A549 (cell line): ENCODE data around the gene USH1C. TPM values are rescaled to one million over a fixed set of nuclear protein-coding genes. Genes with fewer than 3 reads are reported as not detected.

Experiments
- ATAC-seq, 2 experiments: fragments of 200-7000 bp in 1 of 2; fragments of >200 bp in 1 of 2; cut with Nextera tagmentation in 1 of 2; cut with Tn5 transposase in 1 of 2; 3 replicates each; pipeline versions ENCODE4 v1.8.0 to v1.9.1; 2018 to 2020; ENCODE audit warnings: mild to moderate bottlenecking in 1 of 2, moderate library complexity in 1 of 2
- CTCF ChIA-PET: fragments of 300-600 bp; sonication (Branson Sonifier 250); formaldehyde crosslinking; extraction: SDS; loops from one replicate; lab custom pipeline; 2021; ENCODE audit warnings: antibody characterized with exemption, inconsistent platforms; lab: Yijun Ruan, JAX
- POLR2A ChIA-PET: fragments of 350-600 bp; formaldehyde crosslinking; extraction: SDS; loops from one replicate; lab custom pipeline; 2021; ENCODE audit warnings: antibody characterized with exemption, inconsistent platforms; lab: Yijun Ruan, JAX
- DNase-seq, 2 experiments: peaks; one replicate each; pipeline versions ENCODE4 v3.0.0 to v3.0.0-alpha.2; 2011 to 2016; ENCODE audit warnings: low read depth in 1 of 2, low spot score in 1 of 2
- FAIRE-seq: peaks from 2 replicates; lab custom pipeline; 2011; peaks lifted over from hg19 to GRCh38; lab: Jason Lieb, UNC
- H3K27ac ChIP-seq, 2 experiments: fragments of >200 bp; sonication (Bioruptor Twin); formaldehyde crosslinking; 3 replicates each; pipeline ENCODE4 v1.5.1; 2016 to 2017
- H3K4me1 ChIP-seq: fragments of >200 bp; sonication (Bioruptor Twin); formaldehyde crosslinking; 3 replicates; pipeline ENCODE4 v1.6.1; 2016
- H3K4me2 ChIP-seq: fragments of >200 bp; sonication (Bioruptor Twin); formaldehyde crosslinking; 3 replicates; pipeline ENCODE4 v1.6.1; 2016
- H3K4me3 ChIP-seq: fragments of >200 bp; sonication (Bioruptor Twin); formaldehyde crosslinking; 3 replicates; pipeline ENCODE4 v1.5.1; 2016
- H3K9me3 ChIP-seq: fragments of >200 bp; sonication (Bioruptor Twin); formaldehyde crosslinking; 3 replicates; pipeline ENCODE4 v1.6.1; 2016
- BHLHE40 ChIP-seq: IDR thresholded peaks from 2 replicates; pipeline ENCODE4 v1.6.1; 2012; ENCODE audit warnings: low read depth, low read length, inconsistent platforms
- CBX8 ChIP-seq: fragments of 200-600 bp; sonication (generic); IDR thresholded peaks from 2 replicates; pipeline ENCODE4 v1.6.1; 2016
- CEBPB ChIP-seq, 2 experiments: fragments of >200 bp in 1 of 2; sonication (Bioruptor Twin) in 1 of 2; formaldehyde crosslinking in 1 of 2; IDR thresholded peaks; 2 replicates each; pipeline ENCODE4 v1.6.1; 2012 to 2016
- CHD4 ChIP-seq: fragments of 200-600 bp; sonication (generic); IDR thresholded peaks from 2 replicates; pipeline ENCODE4 v1.6.1; 2016; ENCODE audit warnings: antibody characterized with exemption, mild to moderate bottlenecking, borderline replicate concordance
- ESRRA ChIP-seq: fragments of 150-350 bp; IDR thresholded peaks from 2 replicates; pipeline ENCODE4 v1.6.1; 2014; ENCODE audit warnings: mild to moderate bottlenecking, low read length, borderline replicate concordance
- FOSL2 ChIP-seq, 2 experiments: fragments of 450-650 bp in 1 of 2; fragments of >200 bp in 1 of 2; sonication (Bioruptor Twin) in 1 of 2; formaldehyde crosslinking; IDR thresholded peaks; 2 replicates each; pipeline versions ENCODE4 v1.5.0 to v1.6.1; 2016 to 2020; ENCODE audit warnings: mild to moderate bottlenecking in 1 of 2, moderate library complexity in 1 of 2
- HEYL ChIP-seq: fragments of 250-450 bp; sonication (Bioruptor Pico); IDR thresholded peaks from 2 replicates; pipeline ENCODE4 v1.8.0; 2021; ENCODE audit warnings: mild to moderate bottlenecking, moderate library complexity
- JUN ChIP-seq, 2 experiments: fragments of >200 bp; sonication (Bioruptor Twin); formaldehyde crosslinking; IDR thresholded peaks; 2 replicates in 1 of 2; 3 replicates in 1 of 2; pipeline ENCODE4 v1.6.1; 2016 to 2017
- KDM1A ChIP-seq: fragments of 200-600 bp; sonication (generic); IDR thresholded peaks from 2 replicates; pipeline ENCODE4 v1.6.1; 2016; ENCODE audit warnings: low read depth, mild to moderate bottlenecking
- MAFK ChIP-seq: fragments of 450-650 bp; IDR thresholded peaks from 2 replicates; pipeline ENCODE4 v1.6.1; 2014; ENCODE audit not compliant: partially characterized antibody
- MAX ChIP-seq: IDR thresholded peaks from 2 replicates; pipeline ENCODE4 v1.6.1; 2012
- NR3C1 ChIP-seq: fragments of >200 bp; sonication (Bioruptor Twin); formaldehyde crosslinking; IDR thresholded peaks from 3 replicates; pipeline ENCODE4 v1.6.1; 2017
- PBX3 ChIP-seq: IDR thresholded peaks from 2 replicates; pipeline ENCODE4 v1.6.1; 2012
- POLR2AphosphoS2 ChIP-seq: conservative IDR thresholded peaks from 2 replicates; pipeline ENCODE4 v1.6.1; 2012; ENCODE audit warnings: low read length, improper control_type of control experiment, inconsistent platforms
- RAD21 ChIP-seq, 2 experiments: fragments of >200 bp in 1 of 2; sonication (Bioruptor Twin) in 1 of 2; formaldehyde crosslinking in 1 of 2; IDR thresholded peaks in 1 of 2; conservative IDR thresholded peaks in 1 of 2; 2 replicates in 1 of 2; 3 replicates in 1 of 2; pipeline ENCODE4 v1.6.1; 2012 to 2018; ENCODE audit warnings: inconsistent platforms in 1 of 2
- RFX5 ChIP-seq: fragments of 450-650 bp; IDR thresholded peaks from 2 replicates; pipeline ENCODE4 v1.7.1; 2014; ENCODE audit warnings: antibody characterized with exemption, mild to moderate bottlenecking, moderate library complexity
- SREBF2 ChIP-seq: fragments of 450-650 bp; IDR thresholded peaks from 2 replicates; pipeline ENCODE4 v1.6.1; 2014; ENCODE audit warnings: mild to moderate bottlenecking, moderate library complexity
- TFCP2L1 ChIP-seq: fragments of 250-450 bp; sonication (Bioruptor Pico); IDR thresholded peaks from 2 replicates; pipeline ENCODE4 v1.5.0; 2021; ENCODE audit warnings: mild to moderate bottlenecking
- ZC3H11A ChIP-seq: fragments of 450-650 bp; IDR thresholded peaks from 2 replicates; pipeline ENCODE4 v1.6.1; 2014; ENCODE audit warnings: antibody characterized with exemption, mild to moderate bottlenecking
- WGBS: methylation state at CpG from one replicate; pipeline ENCODE4 v1.1.6; 2017; ENCODE audit errors: missing lambda C conversion rate; 5-methylcytosine and 5-hydroxymethylcytosine counted together
- polyA plus RNA-seq, 4 experiments: library from polyadenylated mRNA; depleted of rRNA in 3 of 4; stranded (reverse); fragments of >200 nt; fragmentation: RNase III in 1 of 4; extraction: RNeasy Plus Mini Kit Qiagen cat#74134 plus additional on column Dnase treatment in 1 of 4; gene quantifications; 2 replicates in 3 of 4; 3 replicates in 1 of 4; pipeline ENCODE4 v1.2.3, GENCODE V29; 2011 to 2017
- TF ChIP-seq, protein P1 (sequence below): fragments of 200-600 bp; sonication (generic); IDR thresholded peaks from 2 replicates; pipeline ENCODE4 v1.6.1; 2016; ENCODE audit warnings: antibody characterized with exemption, mild to moderate bottlenecking, moderate library complexity
- TF ChIP-seq, protein P2 (sequence below): fragments of 250-450 bp; sonication (Bioruptor Pico); IDR thresholded peaks from 2 replicates; pipeline ENCODE4 v1.5.0; 2021; ENCODE audit warnings: mild to moderate bottlenecking, moderate library complexity, borderline replicate concordance
- TF ChIP-seq, protein P3 (sequence below): fragments of 150-350 bp; IDR thresholded peaks from 2 replicates; pipeline ENCODE4 v1.6.1; 2014; ENCODE audit warnings: low read depth, mild to moderate bottlenecking, low read length

Gene USH1C
- polyA plus RNA-seq, 2 of the 4 experiments (the other 2 are of a cell fraction), result 3.2 to 8.6 TPM

- no peak for TF ChIP-seq KDM1A
These were observed 27.6 kb downstream of the USH1C start (continued) for GRCh38 chr11:17516551-17517150.

DNA sequence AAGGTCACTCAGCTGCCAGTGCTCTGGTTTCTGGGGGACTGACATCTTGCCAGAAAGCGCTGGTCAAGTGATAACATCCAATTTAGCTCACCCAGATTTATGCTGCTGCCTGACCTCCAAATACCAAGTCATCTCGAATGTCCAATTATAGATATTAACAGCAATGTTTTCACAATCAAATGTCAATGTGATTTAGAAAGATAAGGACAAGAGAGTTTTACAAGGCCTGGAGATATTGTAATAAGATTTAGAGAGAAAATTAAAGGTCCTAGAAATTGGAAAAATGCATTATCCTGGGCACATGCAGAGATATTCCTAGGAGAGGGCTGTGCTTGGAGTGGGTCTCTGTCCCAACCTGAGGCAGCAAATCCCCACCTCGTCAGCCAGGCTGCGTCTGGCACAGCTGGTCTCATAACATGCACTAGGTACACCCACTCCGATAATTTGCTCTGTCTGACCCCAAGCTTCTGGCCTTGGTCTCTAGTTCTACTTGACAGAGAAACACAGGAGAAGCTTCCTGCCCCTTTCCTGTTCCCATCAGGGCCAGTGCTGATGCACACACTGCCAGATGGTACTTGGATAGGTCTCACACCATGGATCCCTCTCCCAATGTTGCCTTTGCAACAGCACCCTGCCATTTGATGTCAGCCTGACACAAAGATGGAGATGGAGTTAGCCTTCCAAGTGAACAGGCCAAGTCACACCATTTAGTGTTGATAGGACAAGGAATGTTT lies 28.6 kb downstream of the USH1C start:
- no peaks in the 10 kb centered on the region for H3K4me1 ChIP-seq
- POLR2A ChIA-PET, result no interaction called here
- no peak overlapping the region for H3K4me3 ChIP-seq
- DNase-seq, result no peak
- no peaks in the 10 kb centered on the region for H3K9me3 ChIP-seq
- ATAC-seq, result no peak
- H3K4me2 ChIP-seq, result no peak overlapping the region
- no peak for FAIRE-seq
- WGBS, result 54% methylated on average over 5 of the region's 5 CpGs
- no peak for TF ChIP-seq CEBPB (IDR thresholded peaks at IDR 0.05)
- TF ChIP-seq SREBF2, result no peak
- TF ChIP-seq KDM1A, result no peak
- TF ChIP-seq MAX, result no peak
- no peak for TF ChIP-seq CBX8
- TF ChIP-seq NR3C1, result no peak
- no peak for TF ChIP-seq TFCP2L1 (CRISPR knock-in tag)
- TF ChIP-seq POLR2AphosphoS2, result no peak
- TF ChIP-seq BHLHE40, result no peak
- TF ChIP-seq FOSL2 (IDR thresholded peaks at IDR 0.05), result no peak
- no peak for TF ChIP-seq FOSL2 (CRISPR knock-in tag; IDR thresholded peaks at IDR 0.05)
- CTCF ChIA-PET, result interaction anchor here (0.8 to 45.8 kb wide), 6 partner anchors 11 to 286 kb away, joined by 3 to 1119 read pairs (median 48); partner anchors contain the start of gene KCNJ11
- H3K27ac ChIP-seq, result no peak overlapping the region

DNA sequence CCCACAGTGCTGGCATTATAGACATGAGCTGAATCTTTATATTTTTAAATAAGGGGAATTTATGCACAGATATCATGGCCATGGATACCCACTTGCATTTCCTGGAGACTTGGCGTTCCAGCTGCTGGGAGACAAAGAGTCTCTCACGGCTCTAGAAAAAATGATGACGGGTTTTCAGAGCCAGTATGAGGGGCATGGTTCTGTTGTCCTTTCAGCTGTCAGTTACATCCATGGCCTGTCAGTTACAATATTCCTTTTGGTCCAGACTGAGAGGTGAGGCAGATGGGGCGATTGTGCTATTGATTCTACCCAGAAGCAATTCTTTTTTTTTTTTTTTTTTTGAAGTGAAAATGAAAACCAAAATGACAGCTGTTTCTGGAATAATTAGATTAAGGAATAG lies 29.7 kb downstream of the USH1C start:
- Histone ChIP-seq H3K4me2 (no peak overlapping the region), H3K27ac (no peak overlapping the region), H3K4me1 (no peaks in the 10 kb centered on the region), H3K9me3 (no peaks in the 10 kb centered on the region), H3K4me3 (no peak overlapping the region)
- ChIA-PET CTCF (interaction anchor here (0.9 to 45.8 kb wide), 4 partner anchors 10 to 130 kb away, joined by 3 to 1119 read pairs (median 168); partner anchors contain the start of gene KCNJ11), POLR2A (no interaction called here)
- DNase-seq, result no peak
- WGBS, result 75% methylated on average over 4 of the region's 4 CpGs
- no peak for FAIRE-seq
- no peak for TF ChIP-seq SREBF2
- TF ChIP-seq, protein P1, sequence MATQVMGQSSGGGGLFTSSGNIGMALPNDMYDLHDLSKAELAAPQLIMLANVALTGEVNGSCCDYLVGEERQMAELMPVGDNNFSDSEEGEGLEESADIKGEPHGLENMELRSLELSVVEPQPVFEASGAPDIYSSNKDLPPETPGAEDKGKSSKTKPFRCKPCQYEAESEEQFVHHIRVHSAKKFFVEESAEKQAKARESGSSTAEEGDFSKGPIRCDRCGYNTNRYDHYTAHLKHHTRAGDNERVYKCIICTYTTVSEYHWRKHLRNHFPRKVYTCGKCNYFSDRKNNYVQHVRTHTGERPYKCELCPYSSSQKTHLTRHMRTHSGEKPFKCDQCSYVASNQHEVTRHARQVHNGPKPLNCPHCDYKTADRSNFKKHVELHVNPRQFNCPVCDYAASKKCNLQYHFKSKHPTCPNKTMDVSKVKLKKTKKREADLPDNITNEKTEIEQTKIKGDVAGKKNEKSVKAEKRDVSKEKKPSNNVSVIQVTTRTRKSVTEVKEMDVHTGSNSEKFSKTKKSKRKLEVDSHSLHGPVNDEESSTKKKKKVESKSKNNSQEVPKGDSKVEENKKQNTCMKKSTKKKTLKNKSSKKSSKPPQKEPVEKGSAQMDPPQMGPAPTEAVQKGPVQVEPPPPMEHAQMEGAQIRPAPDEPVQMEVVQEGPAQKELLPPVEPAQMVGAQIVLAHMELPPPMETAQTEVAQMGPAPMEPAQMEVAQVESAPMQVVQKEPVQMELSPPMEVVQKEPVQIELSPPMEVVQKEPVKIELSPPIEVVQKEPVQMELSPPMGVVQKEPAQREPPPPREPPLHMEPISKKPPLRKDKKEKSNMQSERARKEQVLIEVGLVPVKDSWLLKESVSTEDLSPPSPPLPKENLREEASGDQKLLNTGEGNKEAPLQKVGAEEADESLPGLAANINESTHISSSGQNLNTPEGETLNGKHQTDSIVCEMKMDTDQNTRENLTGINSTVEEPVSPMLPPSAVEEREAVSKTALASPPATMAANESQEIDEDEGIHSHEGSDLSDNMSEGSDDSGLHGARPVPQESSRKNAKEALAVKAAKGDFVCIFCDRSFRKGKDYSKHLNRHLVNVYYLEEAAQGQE, result no peak
- no peak for TF ChIP-seq RAD21 (conservative IDR thresholded peaks at IDR 0.05 in 1 of 2, IDR thresholded peaks at IDR 0.05 in 1 of 2)
- no peak for TF ChIP-seq MAFK
- no peak for TF ChIP-seq POLR2AphosphoS2
- TF ChIP-seq CHD4, result no peak
- TF ChIP-seq, protein P2, sequence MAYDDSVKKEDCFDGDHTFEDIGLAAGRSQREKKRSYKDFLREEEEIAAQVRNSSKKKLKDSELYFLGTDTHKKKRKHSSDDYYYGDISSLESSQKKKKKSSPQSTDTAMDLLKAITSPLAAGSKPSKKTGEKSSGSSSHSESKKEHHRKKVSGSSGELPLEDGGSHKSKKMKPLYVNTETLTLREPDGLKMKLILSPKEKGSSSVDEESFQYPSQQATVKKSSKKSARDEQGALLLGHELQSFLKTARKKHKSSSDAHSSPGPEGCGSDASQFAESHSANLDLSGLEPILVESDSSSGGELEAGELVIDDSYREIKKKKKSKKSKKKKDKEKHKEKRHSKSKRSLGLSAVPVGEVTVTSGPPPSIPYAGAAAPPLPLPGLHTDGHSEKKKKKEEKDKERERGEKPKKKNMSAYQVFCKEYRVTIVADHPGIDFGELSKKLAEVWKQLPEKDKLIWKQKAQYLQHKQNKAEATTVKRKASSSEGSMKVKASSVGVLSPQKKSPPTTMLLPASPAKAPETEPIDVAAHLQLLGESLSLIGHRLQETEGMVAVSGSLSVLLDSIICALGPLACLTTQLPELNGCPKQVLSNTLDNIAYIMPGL, result no peak
- TF ChIP-seq KDM1A, result no peak
- TF ChIP-seq JUN (IDR thresholded peaks at IDR 0.05), result no peak
- no peak for TF ChIP-seq RFX5
- TF ChIP-seq, protein P3, sequence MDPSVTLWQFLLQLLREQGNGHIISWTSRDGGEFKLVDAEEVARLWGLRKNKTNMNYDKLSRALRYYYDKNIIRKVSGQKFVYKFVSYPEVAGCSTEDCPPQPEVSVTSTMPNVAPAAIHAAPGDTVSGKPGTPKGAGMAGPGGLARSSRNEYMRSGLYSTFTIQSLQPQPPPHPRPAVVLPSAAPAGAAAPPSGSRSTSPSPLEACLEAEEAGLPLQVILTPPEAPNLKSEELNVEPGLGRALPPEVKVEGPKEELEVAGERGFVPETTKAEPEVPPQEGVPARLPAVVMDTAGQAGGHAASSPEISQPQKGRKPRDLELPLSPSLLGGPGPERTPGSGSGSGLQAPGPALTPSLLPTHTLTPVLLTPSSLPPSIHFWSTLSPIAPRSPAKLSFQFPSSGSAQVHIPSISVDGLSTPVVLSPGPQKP, result no peak
- no peak for TF ChIP-seq PBX3
- no peak for TF ChIP-seq HEYL (CRISPR knock-in tag)
- no peak for TF ChIP-seq ZC3H11A
- TF ChIP-seq FOSL2 (IDR thresholded peaks at IDR 0.05), result no peak
- TF ChIP-seq FOSL2 (CRISPR knock-in tag; IDR thresholded peaks at IDR 0.05), result no peak
- TF ChIP-seq ESRRA, result no peak
- ATAC-seq, result no peak
